ENCODE measurements around the gene ASCL5. TPM values are rescaled to one million over a fixed set of nuclear protein-coding genes. Genes with fewer than 3 reads are reported as not detected.

ASCL5 gene
- total RNA-seq, 4 donors from 2014 or later = not detected

DNA sequence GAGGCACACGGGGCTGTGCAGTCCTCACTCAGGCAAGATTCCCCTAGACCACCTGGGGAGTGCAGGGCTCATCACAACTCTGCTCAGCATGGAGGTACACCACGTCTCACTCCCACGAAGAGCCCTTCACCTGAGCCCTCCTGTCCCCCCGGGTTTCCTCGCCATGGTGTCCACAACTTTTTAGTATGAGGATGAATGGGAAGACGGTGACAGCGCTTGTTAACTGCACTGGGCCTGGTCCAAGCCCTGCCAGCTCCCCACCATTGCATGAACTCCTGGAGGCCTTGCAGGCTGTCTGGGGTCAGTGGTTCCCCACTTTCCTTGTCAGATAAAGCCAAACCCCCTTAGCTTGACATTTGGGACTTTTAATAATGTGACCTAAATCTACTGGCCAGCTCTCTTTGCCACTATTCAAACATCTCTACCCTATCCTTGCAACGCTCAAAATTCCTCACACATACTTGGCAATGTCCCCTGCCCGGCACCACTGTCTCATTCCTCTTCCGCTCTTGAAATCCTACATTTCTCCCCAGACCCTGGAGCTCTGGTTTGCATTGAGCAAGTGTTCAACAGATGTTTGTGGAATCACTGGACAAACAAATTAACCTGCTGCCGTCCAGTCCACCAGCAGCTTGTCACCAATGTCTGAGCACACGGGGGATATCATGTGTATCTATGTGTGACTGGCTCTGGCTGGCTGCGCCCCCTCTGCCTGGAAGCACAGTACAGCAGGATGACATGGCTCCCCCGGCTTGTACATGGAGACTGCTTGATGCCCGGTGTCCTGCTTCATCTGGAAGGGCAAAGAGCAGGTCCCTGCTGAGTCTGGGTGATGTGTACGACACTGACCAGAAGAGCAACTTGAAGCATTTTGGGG lies 16.1 kb upstream of the ASCL5 start:
- TF ChIP-seq, protein P1, sequence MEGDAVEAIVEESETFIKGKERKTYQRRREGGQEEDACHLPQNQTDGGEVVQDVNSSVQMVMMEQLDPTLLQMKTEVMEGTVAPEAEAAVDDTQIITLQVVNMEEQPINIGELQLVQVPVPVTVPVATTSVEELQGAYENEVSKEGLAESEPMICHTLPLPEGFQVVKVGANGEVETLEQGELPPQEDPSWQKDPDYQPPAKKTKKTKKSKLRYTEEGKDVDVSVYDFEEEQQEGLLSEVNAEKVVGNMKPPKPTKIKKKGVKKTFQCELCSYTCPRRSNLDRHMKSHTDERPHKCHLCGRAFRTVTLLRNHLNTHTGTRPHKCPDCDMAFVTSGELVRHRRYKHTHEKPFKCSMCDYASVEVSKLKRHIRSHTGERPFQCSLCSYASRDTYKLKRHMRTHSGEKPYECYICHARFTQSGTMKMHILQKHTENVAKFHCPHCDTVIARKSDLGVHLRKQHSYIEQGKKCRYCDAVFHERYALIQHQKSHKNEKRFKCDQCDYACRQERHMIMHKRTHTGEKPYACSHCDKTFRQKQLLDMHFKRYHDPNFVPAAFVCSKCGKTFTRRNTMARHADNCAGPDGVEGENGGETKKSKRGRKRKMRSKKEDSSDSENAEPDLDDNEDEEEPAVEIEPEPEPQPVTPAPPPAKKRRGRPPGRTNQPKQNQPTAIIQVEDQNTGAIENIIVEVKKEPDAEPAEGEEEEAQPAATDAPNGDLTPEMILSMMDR (IDR thresholded peaks at IDR 0.05; ENCODE audit: low read depth) = no peak

DNA sequence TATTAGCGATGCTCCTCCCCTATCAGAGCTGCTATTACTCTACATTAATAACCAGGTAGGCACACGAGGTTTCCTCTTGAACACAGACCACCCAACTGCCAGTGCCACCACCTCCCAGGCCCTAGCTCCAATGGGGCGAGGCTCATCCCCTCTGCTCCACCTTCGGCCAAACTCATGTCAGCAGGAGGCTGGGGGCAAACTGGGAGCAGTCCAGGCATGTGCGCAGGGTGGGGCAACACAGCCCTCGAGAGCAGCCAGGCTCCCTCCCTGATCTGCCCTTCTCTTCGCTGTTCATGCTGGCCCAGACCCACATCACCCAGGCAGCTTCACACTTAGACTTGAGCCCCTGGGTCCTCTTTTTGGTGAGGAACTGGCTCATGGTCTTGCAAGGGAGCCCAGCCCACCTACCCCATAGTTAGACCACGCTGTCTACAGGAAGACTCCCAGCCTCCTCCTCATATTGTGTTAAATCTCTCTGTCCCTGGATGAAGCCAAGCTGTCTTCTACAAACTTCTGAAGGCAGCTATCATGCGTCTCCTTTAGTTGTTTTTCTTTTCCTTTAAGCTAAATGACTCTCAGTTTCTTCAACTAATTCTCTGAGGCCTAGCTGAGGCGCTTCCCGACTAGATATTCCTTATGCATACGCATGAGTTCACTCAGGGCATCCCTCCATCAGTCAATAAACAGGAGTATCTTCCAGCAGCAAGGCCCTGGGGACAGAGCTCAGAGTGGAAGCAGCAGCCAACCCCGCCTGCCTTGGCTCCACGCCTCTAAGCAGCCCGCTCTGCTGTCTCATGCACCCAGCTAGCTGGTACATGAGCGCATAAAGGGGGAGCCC lies 15.2 kb upstream of the ASCL5 start:
- TF ChIP-seq, protein P1 (IDR thresholded peaks at IDR 0.05; ENCODE audit: low read depth) = no peak

DNA sequence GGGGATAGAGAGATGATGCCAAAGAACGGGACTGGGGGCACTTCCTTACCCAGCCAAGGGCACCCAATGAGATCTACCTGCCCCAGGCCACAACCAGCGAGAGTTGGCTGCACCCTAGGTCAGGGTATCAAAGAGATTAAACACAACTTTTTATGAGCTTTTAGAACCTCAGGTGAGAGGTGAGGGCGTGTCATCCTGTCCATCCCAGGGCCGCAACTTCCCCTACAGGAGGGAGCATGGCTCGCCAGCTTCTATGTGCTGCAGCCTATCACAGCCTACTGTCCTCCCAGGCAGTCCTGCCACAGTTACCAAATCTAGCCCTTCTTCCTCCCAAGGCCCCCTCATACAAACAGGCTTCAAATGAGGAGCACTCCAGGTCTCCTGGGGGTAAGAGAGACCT lies 14.4 kb upstream of the ASCL5 start:
- TF ChIP-seq, protein P1 (IDR thresholded peaks at IDR 0.05; ENCODE audit: low read depth) = no peak

DNA sequence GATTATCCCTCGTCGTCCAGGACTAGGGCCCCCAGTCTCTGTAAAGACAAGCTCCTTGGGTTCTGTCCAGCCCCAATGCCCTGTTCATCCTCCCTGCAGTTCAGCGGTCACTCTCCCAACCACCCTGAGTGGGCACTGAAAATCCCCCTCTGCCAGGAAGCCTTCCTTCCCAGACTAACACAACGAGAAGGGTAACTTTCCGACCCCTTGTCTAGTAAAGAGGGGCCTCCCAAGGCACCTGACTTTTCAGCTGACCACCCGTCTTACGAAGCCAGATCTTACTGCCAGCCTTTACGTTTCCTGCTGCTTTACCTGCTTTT lies 13.9 kb upstream of the ASCL5 start:
- TF ChIP-seq, protein P1 (IDR thresholded peaks at IDR 0.05; ENCODE audit: low read depth) = no peak

DNA sequence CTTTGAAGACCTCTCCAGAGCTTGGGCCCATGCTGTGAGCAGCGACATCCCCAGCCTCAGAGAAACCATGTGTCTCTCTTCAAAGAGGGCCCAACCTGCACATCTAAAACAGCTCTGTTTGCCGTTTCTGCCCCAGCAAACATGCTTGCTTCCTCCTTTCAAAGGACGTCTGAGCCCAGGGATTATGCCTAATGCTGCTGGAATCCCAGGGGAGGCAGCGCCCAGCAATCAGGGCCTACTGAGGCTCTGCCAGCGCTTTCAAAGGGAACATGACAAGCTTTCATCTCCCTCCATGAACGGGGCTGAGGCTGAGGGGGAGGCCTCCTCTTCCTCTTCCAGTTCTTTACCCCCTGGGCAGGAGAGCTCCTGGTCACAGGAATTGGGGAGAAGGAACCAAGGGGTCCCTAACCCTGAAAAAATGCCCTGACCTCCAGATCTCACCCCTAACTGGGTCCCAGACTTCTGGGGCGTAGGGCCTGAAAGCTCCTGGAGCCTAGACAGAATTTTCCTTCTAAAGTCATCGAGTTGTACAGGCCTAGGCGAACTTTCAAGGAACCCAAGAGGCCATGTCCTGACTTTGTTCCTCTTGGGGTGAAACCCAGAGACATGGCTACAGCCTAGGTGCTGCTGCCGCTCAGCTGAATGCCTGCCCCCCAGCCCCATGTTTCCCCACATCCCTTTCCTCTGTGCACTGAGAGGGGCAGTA lies 13.4 kb upstream of the ASCL5 start:
- TF ChIP-seq, protein P1 (IDR thresholded peaks at IDR 0.05; ENCODE audit: low read depth) = no peak

DNA sequence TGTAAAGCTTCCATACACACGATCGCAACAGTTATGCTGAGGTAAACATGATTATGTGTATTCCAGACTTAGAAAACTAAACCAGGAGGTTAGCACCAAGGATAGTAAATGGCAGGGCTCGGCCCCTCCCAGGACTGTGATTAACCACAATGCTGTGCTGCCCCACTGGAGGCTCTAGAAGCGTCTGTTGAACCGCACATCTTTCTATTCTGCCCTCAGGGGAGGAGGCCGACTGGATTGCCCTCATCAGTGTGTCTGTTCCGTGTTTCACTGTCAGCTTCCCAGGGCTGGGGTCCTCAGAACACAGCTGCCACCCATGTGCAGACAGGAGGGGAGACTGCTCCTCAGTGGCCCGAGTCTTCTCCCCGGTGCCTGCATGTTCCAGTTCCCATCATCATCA lies 12.8 kb upstream of the ASCL5 start:
- TF ChIP-seq, protein P1 (IDR thresholded peaks at IDR 0.05; ENCODE audit: low read depth) = no peak

DNA sequence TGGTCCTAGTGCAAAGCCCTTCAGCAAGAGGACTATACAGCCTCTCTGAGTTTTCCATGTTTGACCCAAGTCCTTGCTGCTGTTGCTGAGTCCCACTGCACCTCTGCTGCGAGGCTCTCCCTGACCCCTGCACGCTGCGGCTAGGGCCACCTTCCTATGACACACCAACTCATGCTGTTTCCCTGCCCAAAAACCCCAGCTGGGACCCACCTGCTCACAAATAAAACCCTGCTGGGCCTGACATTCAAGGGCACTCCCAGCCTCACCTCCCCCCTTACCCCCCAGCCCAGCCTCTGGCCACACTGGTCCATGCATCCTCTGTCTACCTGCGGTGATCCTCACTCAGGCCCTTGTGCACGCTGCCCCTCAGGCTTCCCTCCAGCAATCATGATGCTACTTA lies 12.3 kb upstream of the ASCL5 start:
- TF ChIP-seq, protein P1 (IDR thresholded peaks at IDR 0.05; ENCODE audit: low read depth) = no peak
